ENCODE measurements around the gene DMXL1. TPM values are rescaled to one million over a fixed set of nuclear protein-coding genes. Genes with fewer than 3 reads are reported as not detected.
"Not testable (repeated sequence)": the region's sequence is repeated elsewhere in the genome, so short reads cannot be mapped to it uniquely, and the experiment has no call there.

The DMXL1 gene
- total RNA-seq, 3 donors from 2014 or later: 53.1 to 91.2 (median 60.3) TPM

DNA sequence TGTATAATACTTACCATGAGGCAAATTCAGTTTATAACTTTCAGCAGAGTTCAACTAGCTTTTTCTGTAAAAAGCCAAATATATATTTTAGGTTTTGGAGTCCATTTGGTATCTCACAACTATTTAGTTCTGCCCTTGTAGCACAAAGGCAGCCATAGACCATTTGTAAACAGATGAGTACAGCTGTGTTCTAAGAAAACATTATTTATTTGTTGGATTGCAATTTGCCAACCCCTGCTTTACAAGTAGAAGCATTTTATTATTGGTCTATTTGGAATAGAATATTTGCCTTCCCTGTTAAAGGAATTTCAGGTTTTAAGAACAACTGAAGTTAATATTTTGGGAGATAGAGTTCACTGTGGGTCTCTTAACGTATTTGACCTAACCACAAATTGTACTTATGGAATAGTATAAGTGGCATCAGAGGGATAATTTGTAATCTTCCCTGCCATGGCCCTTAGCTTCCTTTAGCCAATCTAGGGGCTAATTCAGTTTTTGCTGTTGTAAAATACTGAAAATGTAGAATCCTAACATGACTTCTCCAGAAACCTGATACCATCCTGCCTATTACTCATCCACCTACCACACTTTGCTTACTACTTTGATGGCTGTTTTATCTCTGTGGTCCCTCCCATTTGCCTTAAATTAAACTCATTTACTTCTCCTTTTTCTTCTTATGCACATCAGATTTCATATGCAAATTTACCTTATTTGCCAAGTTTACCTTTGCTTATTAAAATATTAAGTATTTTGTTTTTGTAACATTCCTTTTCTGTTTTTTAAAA lies 109.2 kb downstream of the DMXL1 start:
- H3K4me1 ChIP-seq: no peaks in the 10 kb centered on the region
- DNase-seq (ENCODE audit: low spot score in 2 of 2): no peak
- no peak for TF ChIP-seq POLR2A (IDR thresholded peaks at IDR 0.05)
- TF ChIP-seq, protein P1, sequence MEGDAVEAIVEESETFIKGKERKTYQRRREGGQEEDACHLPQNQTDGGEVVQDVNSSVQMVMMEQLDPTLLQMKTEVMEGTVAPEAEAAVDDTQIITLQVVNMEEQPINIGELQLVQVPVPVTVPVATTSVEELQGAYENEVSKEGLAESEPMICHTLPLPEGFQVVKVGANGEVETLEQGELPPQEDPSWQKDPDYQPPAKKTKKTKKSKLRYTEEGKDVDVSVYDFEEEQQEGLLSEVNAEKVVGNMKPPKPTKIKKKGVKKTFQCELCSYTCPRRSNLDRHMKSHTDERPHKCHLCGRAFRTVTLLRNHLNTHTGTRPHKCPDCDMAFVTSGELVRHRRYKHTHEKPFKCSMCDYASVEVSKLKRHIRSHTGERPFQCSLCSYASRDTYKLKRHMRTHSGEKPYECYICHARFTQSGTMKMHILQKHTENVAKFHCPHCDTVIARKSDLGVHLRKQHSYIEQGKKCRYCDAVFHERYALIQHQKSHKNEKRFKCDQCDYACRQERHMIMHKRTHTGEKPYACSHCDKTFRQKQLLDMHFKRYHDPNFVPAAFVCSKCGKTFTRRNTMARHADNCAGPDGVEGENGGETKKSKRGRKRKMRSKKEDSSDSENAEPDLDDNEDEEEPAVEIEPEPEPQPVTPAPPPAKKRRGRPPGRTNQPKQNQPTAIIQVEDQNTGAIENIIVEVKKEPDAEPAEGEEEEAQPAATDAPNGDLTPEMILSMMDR (IDR thresholded peaks at IDR 0.05): no peak
- TF ChIP-seq POLR2AphosphoS5 (IDR thresholded peaks at IDR 0.05): no peak
- no peaks in the 10 kb centered on the region for H3K9me3 ChIP-seq
- no peak overlapping the region for H3K27ac ChIP-seq
- intact Hi-C loops (cut with DNase I; ENCODE audit: low total_unique reads): no loop called here
- H3K36me3 ChIP-seq: no peaks in the 10 kb centered on the region
- no peak overlapping the region for H3K4me3 ChIP-seq
- no peaks in the 10 kb centered on the region for H3K27me3 ChIP-seq

DNA sequence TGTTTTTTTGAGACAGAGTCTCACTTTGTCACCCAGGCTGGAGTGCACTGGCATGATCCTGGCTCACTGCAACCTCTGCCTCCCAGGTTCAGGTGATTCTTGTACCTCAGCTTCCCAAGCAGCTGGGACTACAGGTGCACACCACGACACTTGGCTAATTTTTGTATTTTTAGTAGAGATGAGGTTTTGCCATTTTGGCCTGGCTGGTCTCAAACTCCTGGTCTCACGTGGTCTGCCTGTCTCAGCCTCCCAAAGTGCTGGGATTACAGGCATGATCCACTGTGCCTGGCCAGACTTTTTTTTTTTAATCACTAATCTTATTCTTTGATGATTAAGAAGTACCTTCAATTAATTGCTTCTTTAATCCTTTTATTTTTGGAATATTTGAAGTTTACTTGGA lies 114.6 kb downstream of the DMXL1 start:
- H3K36me3 ChIP-seq; H3K9me3 ChIP-seq; H3K27me3 ChIP-seq; H3K4me3 ChIP-seq; H3K27ac ChIP-seq; DNase-seq (ENCODE audit: low spot score in 2 of 2); H3K4me1 ChIP-seq; intact Hi-C loops (cut with DNase I; ENCODE audit: low total_unique reads): not testable (repeated sequence)

DNA sequence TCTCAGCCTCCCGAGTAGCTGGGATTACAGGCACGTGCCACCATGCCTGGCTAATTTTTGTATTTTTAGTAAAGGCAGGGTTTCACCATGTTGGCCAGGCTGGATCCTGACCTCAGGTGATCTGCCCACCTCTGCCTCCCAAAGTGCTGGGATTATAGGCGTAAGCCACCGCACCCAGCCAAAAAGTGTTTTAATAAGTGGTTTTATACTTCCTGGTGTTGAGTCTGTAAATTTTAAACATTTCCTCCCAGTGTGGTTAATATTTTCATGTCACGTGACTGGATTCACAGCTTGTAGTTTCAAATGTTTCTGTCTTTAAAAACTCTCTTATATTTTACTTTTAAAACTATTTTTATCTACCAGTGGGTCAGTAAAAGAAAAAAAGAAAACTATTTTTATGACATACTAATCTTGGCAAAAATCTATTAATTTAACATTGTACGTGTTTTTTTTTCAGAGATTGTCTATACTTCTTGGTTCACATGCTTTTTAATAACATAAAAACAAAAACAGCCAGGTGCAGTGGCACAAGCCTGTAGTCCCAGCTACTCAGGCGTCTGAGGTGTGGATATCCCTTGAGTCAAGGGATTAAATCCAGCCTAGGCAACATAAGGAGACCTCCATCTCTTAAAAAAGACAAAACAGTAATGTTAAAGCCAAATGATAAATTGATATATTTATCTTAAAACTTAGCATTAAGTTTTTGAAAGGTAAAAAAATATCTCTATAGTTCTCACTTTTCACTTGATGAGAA lies 117.1 kb downstream of the DMXL1 start:
- no peak overlapping the region for H3K27ac ChIP-seq
- TF ChIP-seq, protein P1 (IDR thresholded peaks at IDR 0.05): no peak
- TF ChIP-seq POLR2AphosphoS5 (IDR thresholded peaks at IDR 0.05) (no peak), POLR2A (IDR thresholded peaks at IDR 0.05) (no peak)
- DNase-seq (ENCODE audit: low spot score in 2 of 2): no peak
- H3K4me1 ChIP-seq: no peaks in the 10 kb centered on the region
- no peaks in the 10 kb centered on the region for H3K9me3 ChIP-seq
- H3K36me3 ChIP-seq: no peaks in the 10 kb centered on the region
- H3K4me3 ChIP-seq: no peak overlapping the region
- intact Hi-C loops (cut with DNase I; ENCODE audit: low total_unique reads): no loop called here
- no peaks in the 10 kb centered on the region for H3K27me3 ChIP-seq

DNA sequence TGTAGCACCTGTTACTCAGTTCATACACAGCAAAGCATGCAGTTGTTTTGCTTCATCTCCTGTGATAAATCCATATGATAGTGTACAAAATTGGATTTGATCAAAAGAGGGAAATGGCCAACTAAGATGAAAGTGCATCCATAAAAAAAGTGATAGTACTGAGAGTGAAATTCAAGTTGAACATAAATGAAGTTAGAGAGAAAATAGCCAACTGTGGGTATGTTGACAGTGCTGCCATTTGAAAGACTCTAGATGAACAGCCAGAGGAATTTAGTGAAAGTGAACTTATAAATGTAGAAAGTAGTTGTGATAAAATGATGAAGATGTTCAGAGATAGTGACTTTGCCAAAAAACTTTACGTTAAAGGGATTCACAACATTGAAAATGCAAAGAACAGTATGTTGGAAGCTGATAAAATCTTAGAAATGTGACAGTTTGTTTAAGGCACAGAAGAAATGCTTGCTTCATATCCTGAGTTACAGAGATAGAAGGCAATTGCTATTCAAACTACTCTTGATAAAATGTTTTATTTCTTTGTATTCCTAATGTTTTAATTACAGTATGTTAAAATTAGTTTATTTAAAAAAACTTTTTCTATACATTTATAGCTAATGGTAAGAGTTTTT lies 119.7 kb downstream of the DMXL1 start:
- intact Hi-C loops (cut with DNase I; ENCODE audit: low total_unique reads): no loop called here
- DNase-seq (ENCODE audit: low spot score in 2 of 2): no peak
- TF ChIP-seq, protein P1 (IDR thresholded peaks at IDR 0.05): no peak
- TF ChIP-seq POLR2A (IDR thresholded peaks at IDR 0.05) (no peak), POLR2AphosphoS5 (IDR thresholded peaks at IDR 0.05) (no peak)
- H3K27me3 ChIP-seq: no peaks in the 10 kb centered on the region
- no peaks in the 10 kb centered on the region for H3K36me3 ChIP-seq
- no peak overlapping the region for H3K27ac ChIP-seq
- H3K9me3 ChIP-seq: no peaks in the 10 kb centered on the region
- no peaks in the 10 kb centered on the region for H3K4me1 ChIP-seq
- H3K4me3 ChIP-seq: no peak overlapping the region

DNA sequence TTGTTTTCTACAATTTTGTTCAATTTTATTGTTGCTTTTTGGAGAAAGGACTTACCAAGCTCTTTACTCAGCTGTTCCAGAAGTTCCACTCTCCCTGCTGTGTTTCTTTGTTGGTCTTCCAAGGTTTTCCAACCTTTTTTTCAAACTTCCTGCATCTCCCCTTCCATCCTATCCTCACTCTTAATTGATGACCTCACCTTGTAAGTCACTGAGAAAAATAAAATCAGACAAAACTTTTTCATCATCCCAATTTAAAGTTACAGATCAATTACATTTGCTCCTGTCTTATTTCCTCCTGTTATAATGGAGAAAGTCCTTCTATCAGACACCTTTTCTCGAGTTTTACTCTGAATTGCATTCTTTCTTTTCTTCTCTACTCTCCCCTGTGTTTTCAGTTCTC lies 121.1 kb downstream of the DMXL1 start:
- Histone ChIP-seq H3K4me3 (no peak overlapping the region), H3K27me3 (no peaks in the 10 kb centered on the region), H3K36me3 (no peaks in the 10 kb centered on the region), H3K27ac (no peak overlapping the region), H3K4me1 (no peaks in the 10 kb centered on the region), H3K9me3 (no peaks in the 10 kb centered on the region)
- no peak for DNase-seq (ENCODE audit: low spot score in 2 of 2)
- TF ChIP-seq POLR2AphosphoS5 (IDR thresholded peaks at IDR 0.05): no peak
- intact Hi-C loops (cut with DNase I; ENCODE audit: low total_unique reads): no loop called here

DNA sequence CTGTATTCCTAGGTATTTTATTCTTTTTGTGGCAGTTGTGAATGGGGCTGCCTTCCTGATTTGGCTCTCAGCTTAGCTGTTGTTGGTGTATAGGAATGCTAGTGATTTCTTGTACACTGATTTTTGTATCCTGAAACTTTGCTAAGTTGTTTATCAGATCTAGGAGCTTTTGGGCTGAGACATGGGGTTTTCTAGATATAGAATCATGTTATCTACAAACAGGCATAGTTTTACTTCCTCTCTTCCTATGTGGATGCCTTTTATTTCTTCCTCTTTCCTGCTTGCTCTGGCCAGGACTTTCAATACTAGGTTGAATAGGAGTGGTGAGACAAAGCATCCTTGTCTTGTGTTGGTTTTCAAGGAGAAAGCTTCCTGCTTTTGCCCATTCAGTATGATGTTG lies 129.9 kb downstream of the DMXL1 start:
- TF ChIP-seq, protein P1 (IDR thresholded peaks at IDR 0.05): no peak
- no peak for TF ChIP-seq POLR2AphosphoS5 (IDR thresholded peaks at IDR 0.05)
- H3K27ac ChIP-seq: no peak overlapping the region
- no peak overlapping the region for H3K4me3 ChIP-seq
- H3K36me3 ChIP-seq: peaks cover 6% of the 10 kb centered on the region
- H3K4me1 ChIP-seq: no peaks in the 10 kb centered on the region
- no peak for DNase-seq (ENCODE audit: low spot score in 2 of 2)
- no peaks in the 10 kb centered on the region for H3K27me3 ChIP-seq
- peaks cover 0 to 8% of the 10 kb centered on the region in 2 donors for H3K9me3 ChIP-seq
- intact Hi-C loops (cut with DNase I; ENCODE audit: low total_unique reads): no loop called here

Measured in breast epithelium (tissue), 4 donors.